Prostate gland (tissue), 2 donors: ENCODE data around the gene BACE2.

Experiments
- CTCF ChIP-seq, 4 experiments: fragments of 200-600 bp in 2 of 4; fragments of 450-650 bp in 2 of 4; sonication (generic) in 2 of 4; IDR thresholded peaks; 1 replicate in 3 of 4; 2 replicates in 1 of 4; pipeline ENCODE4 v1.5.1; 2016 to 2019; ENCODE audit warnings: antibody characterized with exemption in 4 of 4, mild to moderate bottlenecking in 2 of 4, moderate library complexity in 2 of 4
- POLR2A ChIP-seq: fragments of 450-650 bp; IDR thresholded peaks from one replicate; pipeline ENCODE4 v1.6.1; 2016; ENCODE audit warnings: antibody characterized with exemption, mild to moderate bottlenecking

- TF ChIP-seq CTCF (IDR thresholded peaks at IDR 0.05): no peak
- no peak for TF ChIP-seq POLR2A
Measured at GRCh38 chr21:41282412-41282811, 114.5 kb downstream of the BACE2 start.
